Testis (tissue), 2 donors: Measurements from ENCODE around the gene FOSB.

Experiments
- CTCF ChIP-seq, 3 experiments: fragments of 450-650 bp in 2 of 3; fragments of 200-600 bp in 1 of 3; sonication (generic) in 1 of 3; IDR thresholded peaks; one replicate each; pipeline ENCODE4 v1.5.1; 2016 to 2019; ENCODE audit warnings: antibody characterized with exemption in 3 of 3, mild to moderate bottlenecking in 2 of 3, moderate library complexity in 1 of 3
- POLR2A ChIP-seq: fragments of 450-650 bp; IDR thresholded peaks from one replicate; pipeline ENCODE4 v1.6.1; 2017; ENCODE audit warnings: antibody characterized with exemption, mild to moderate bottlenecking, moderate library complexity

GRCh38 chr19:45492627-45493470 lies 25.1 kb downstream of the FOSB start:
- TF ChIP-seq CTCF (IDR thresholded peaks at IDR 0.05) (no peak), POLR2A (no peak)
